ENCODE data around the gene EYA4.

DNA sequence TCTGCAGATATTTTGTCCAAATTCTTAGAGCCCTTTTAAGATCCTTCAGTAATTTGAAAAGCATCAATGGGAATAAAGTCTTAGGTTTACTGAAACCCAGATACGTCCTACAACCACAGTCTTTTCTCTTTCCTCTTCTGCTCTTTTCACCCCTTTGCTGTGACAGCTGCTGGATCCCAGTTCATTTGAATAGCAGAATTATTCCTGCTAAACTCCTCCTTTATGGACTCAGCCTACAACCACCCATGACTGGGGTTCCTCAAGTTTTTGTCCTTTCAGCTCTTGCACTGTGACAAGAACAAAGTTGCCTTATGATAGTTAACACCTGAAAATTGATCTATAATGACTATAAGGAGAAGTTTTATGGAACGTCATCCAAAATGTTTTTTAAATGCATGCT, 237.5 kb downstream of the EYA4 start:
- TF ChIP-seq, protein P1, sequence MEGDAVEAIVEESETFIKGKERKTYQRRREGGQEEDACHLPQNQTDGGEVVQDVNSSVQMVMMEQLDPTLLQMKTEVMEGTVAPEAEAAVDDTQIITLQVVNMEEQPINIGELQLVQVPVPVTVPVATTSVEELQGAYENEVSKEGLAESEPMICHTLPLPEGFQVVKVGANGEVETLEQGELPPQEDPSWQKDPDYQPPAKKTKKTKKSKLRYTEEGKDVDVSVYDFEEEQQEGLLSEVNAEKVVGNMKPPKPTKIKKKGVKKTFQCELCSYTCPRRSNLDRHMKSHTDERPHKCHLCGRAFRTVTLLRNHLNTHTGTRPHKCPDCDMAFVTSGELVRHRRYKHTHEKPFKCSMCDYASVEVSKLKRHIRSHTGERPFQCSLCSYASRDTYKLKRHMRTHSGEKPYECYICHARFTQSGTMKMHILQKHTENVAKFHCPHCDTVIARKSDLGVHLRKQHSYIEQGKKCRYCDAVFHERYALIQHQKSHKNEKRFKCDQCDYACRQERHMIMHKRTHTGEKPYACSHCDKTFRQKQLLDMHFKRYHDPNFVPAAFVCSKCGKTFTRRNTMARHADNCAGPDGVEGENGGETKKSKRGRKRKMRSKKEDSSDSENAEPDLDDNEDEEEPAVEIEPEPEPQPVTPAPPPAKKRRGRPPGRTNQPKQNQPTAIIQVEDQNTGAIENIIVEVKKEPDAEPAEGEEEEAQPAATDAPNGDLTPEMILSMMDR (conservative IDR thresholded peaks at IDR 0.05; ENCODE audit: low read depth, low read length), result no peak
- TF ChIP-seq CHD1 (IDR thresholded peaks at IDR 0.05; ENCODE audit: low read depth, low read length) (no peak), BHLHE40 (IDR thresholded peaks at IDR 0.05; ENCODE audit: low read depth, low read length) (no peak), POLR2A (IDR thresholded peaks at IDR 0.05; ENCODE audit: low read depth, low read length) (no peak), NFE2L2 (IDR thresholded peaks at IDR 0.05; ENCODE audit: low read depth, low read length) (no peak)

Data from IMR-90 (cell line).